H1 (cell line): ENCODE measurements around the gene ATP6V1E1. TPM values are rescaled to one million over a fixed set of nuclear protein-coding genes. Genes with fewer than 3 reads are reported as not detected.

ENCODE experiments used
- CTBP2 ChIP-seq: IDR thresholded peaks from 2 replicates; pipeline ENCODE4 v1.7.0; 2011; ENCODE audit warnings: borderline replicate concordance, mild to moderate bottlenecking, moderate library complexity, mixed read lengths, low read length; ENCODE audit not compliant: insufficient read depth, insufficient read length
- KDM1A ChIP-seq: fragments of 200-600, 300-600 bp; sonication (generic); IDR thresholded peaks from 2 replicates; pipeline ENCODE4 v1.7.1; 2016; ENCODE audit warnings: mild to moderate bottlenecking, low read length, borderline replicate concordance
- KDM5A ChIP-seq: fragments of 200-600 bp; IDR thresholded peaks from 2 replicates; pipeline ENCODE4 v1.7.1; 2012; ENCODE audit warnings: mild to moderate bottlenecking, low read length, inconsistent platforms, mixed read lengths
- PHF8 ChIP-seq: fragments of 200-600 bp; sonication (generic); conservative IDR thresholded peaks from 2 replicates; pipeline ENCODE4 v1.7.1; 2012; ENCODE audit warnings: low read depth, mild to moderate bottlenecking, inconsistent platforms, low read length, moderate library complexity
- polyA plus RNA-seq, 7 experiments: library from polyadenylated mRNA; depleted of rRNA in 3 of 7; stranded (reverse) in 5 of 7; unstranded in 2 of 7; fragments of >200 nt in 5 of 7; fragments of 200-250 nt in 2 of 7; gene quantifications; 1 replicate in 5 of 7; 2 replicates in 1 of 7; 4 replicates in 1 of 7; pipeline versions ENCODE4 v1.2.1 to v1.2.3, GENCODE V29; 2011 to 2013; ENCODE audit warnings: missing spikeins in 2 of 7, mixed read lengths in 2 of 7
- total RNA-seq: library from RNA; stranded (reverse); fragmentation: NEBNext Ultra II Directional; extraction: Animal tissue kit (Norgen Biotek cat#: 25700); gene quantifications from 2 replicates; pipeline ENCODE4 v1.2.1, GENCODE V29; 2021
- TF ChIP-seq, protein P1 (sequence below): IDR thresholded peaks from 2 replicates; pipeline ENCODE4 v1.6.1; 2012; ENCODE audit warnings: inconsistent platforms
- TF ChIP-seq, protein P2 (sequence below): fragments of 300-600 bp; sonication (generic); IDR thresholded peaks from 2 replicates; pipeline ENCODE4 v1.7.1; 2012; ENCODE audit warnings: low read length, moderate library complexity, mild to moderate bottlenecking, inconsistent platforms; ENCODE audit not compliant: insufficient replicate concordance
- TF ChIP-seq, protein P3 (sequence below), 3 experiments: IDR thresholded peaks; 1 replicate in 2 of 3; 2 replicates in 1 of 3; pipeline versions ENCODE4 v1.5.1 to v1.6.1; 2011; ENCODE audit warnings: low read length in 3 of 3, mild to moderate bottlenecking in 3 of 3, inconsistent platforms in 2 of 3, low read depth in 1 of 3, moderate library complexity in 1 of 3; ENCODE audit not compliant: insufficient read depth in 1 of 3; ENCODE audit errors: control extremely low read depth in 1 of 3
- TF ChIP-seq, protein P4 (sequence below): IDR thresholded peaks from 2 replicates; pipeline ENCODE4 v1.6.1; 2012; ENCODE audit warnings: inconsistent platforms

Gene ATP6V1E1
- total and polyA plus RNA-seq, 2 of the 8 experiments (the other 6 are each of a cell fraction or from before 2014, with no cell fraction given), result 80.4 to 88.1 TPM

DNA sequence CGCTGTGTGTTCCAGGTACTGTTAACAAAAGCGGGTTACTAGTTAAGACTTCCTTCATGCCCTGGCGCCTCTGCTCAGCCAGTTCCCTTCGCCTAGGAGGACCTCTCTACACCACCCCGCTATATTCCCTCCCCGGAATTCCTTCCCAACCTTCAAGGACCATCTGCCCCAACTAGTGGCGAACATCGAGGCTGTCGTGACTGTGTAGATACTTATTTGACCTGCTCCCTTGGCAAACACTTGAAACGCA lies 9.6 kb upstream of the ATP6V1E1 start (continued):
- TF ChIP-seq, protein P1, sequence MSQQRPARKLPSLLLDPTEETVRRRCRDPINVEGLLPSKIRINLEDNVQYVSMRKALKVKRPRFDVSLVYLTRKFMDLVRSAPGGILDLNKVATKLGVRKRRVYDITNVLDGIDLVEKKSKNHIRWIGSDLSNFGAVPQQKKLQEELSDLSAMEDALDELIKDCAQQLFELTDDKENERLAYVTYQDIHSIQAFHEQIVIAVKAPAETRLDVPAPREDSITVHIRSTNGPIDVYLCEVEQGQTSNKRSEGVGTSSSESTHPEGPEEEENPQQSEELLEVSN, result no peak
- TF ChIP-seq, protein P2, sequence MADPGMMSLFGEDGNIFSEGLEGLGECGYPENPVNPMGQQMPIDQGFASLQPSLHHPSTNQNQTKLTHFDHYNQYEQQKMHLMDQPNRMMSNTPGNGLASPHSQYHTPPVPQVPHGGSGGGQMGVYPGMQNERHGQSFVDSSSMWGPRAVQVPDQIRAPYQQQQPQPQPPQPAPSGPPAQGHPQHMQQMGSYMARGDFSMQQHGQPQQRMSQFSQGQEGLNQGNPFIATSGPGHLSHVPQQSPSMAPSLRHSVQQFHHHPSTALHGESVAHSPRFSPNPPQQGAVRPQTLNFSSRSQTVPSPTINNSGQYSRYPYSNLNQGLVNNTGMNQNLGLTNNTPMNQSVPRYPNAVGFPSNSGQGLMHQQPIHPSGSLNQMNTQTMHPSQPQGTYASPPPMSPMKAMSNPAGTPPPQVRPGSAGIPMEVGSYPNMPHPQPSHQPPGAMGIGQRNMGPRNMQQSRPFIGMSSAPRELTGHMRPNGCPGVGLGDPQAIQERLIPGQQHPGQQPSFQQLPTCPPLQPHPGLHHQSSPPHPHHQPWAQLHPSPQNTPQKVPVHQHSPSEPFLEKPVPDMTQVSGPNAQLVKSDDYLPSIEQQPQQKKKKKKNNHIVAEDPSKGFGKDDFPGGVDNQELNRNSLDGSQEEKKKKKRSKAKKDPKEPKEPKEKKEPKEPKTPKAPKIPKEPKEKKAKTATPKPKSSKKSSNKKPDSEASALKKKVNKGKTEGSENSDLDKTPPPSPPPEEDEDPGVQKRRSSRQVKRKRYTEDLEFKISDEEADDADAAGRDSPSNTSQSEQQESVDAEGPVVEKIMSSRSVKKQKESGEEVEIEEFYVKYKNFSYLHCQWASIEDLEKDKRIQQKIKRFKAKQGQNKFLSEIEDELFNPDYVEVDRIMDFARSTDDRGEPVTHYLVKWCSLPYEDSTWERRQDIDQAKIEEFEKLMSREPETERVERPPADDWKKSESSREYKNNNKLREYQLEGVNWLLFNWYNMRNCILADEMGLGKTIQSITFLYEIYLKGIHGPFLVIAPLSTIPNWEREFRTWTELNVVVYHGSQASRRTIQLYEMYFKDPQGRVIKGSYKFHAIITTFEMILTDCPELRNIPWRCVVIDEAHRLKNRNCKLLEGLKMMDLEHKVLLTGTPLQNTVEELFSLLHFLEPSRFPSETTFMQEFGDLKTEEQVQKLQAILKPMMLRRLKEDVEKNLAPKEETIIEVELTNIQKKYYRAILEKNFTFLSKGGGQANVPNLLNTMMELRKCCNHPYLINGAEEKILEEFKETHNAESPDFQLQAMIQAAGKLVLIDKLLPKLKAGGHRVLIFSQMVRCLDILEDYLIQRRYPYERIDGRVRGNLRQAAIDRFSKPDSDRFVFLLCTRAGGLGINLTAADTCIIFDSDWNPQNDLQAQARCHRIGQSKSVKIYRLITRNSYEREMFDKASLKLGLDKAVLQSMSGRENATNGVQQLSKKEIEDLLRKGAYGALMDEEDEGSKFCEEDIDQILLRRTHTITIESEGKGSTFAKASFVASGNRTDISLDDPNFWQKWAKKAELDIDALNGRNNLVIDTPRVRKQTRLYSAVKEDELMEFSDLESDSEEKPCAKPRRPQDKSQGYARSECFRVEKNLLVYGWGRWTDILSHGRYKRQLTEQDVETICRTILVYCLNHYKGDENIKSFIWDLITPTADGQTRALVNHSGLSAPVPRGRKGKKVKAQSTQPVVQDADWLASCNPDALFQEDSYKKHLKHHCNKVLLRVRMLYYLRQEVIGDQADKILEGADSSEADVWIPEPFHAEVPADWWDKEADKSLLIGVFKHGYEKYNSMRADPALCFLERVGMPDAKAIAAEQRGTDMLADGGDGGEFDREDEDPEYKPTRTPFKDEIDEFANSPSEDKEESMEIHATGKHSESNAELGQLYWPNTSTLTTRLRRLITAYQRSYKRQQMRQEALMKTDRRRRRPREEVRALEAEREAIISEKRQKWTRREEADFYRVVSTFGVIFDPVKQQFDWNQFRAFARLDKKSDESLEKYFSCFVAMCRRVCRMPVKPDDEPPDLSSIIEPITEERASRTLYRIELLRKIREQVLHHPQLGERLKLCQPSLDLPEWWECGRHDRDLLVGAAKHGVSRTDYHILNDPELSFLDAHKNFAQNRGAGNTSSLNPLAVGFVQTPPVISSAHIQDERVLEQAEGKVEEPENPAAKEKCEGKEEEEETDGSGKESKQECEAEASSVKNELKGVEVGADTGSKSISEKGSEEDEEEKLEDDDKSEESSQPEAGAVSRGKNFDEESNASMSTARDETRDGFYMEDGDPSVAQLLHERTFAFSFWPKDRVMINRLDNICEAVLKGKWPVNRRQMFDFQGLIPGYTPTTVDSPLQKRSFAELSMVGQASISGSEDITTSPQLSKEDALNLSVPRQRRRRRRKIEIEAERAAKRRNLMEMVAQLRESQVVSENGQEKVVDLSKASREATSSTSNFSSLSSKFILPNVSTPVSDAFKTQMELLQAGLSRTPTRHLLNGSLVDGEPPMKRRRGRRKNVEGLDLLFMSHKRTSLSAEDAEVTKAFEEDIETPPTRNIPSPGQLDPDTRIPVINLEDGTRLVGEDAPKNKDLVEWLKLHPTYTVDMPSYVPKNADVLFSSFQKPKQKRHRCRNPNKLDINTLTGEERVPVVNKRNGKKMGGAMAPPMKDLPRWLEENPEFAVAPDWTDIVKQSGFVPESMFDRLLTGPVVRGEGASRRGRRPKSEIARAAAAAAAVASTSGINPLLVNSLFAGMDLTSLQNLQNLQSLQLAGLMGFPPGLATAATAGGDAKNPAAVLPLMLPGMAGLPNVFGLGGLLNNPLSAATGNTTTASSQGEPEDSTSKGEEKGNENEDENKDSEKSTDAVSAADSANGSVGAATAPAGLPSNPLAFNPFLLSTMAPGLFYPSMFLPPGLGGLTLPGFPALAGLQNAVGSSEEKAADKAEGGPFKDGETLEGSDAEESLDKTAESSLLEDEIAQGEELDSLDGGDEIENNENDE, result no peak
- no peak for TF ChIP-seq CTBP2
- TF ChIP-seq KDM1A, result no peak
- TF ChIP-seq, protein P3, sequence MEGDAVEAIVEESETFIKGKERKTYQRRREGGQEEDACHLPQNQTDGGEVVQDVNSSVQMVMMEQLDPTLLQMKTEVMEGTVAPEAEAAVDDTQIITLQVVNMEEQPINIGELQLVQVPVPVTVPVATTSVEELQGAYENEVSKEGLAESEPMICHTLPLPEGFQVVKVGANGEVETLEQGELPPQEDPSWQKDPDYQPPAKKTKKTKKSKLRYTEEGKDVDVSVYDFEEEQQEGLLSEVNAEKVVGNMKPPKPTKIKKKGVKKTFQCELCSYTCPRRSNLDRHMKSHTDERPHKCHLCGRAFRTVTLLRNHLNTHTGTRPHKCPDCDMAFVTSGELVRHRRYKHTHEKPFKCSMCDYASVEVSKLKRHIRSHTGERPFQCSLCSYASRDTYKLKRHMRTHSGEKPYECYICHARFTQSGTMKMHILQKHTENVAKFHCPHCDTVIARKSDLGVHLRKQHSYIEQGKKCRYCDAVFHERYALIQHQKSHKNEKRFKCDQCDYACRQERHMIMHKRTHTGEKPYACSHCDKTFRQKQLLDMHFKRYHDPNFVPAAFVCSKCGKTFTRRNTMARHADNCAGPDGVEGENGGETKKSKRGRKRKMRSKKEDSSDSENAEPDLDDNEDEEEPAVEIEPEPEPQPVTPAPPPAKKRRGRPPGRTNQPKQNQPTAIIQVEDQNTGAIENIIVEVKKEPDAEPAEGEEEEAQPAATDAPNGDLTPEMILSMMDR (IDR thresholded peaks at IDR 0.05; ENCODE audit: control extremely low read depth in 1 of 3, insufficient read depth in 1 of 3, low read depth in 1 of 3, low read length in 3 of 3), result peak in 2 of 3 experiments; percentile 14 to 27; a peak in 1 of 4 replicates
- no peak for TF ChIP-seq KDM5A
- TF ChIP-seq PHF8, result no peak
- TF ChIP-seq, protein P4, sequence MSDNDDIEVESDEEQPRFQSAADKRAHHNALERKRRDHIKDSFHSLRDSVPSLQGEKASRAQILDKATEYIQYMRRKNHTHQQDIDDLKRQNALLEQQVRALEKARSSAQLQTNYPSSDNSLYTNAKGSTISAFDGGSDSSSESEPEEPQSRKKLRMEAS, result no peak
